GM20431 (cell line): ENCODE measurements around the gene TXNDC5.

Experiments used
- in situ Hi-C: fragments of 300-500 bp; cut with MseI, MboI; formaldehyde crosslinking; loops from one replicate; pipeline ENCODE4 v1.15.0; 2020; ENCODE audit warnings: low sequenced_read_pairs; ENCODE audit not compliant: unreplicated experiment

The TXNDC5 gene

DNA sequence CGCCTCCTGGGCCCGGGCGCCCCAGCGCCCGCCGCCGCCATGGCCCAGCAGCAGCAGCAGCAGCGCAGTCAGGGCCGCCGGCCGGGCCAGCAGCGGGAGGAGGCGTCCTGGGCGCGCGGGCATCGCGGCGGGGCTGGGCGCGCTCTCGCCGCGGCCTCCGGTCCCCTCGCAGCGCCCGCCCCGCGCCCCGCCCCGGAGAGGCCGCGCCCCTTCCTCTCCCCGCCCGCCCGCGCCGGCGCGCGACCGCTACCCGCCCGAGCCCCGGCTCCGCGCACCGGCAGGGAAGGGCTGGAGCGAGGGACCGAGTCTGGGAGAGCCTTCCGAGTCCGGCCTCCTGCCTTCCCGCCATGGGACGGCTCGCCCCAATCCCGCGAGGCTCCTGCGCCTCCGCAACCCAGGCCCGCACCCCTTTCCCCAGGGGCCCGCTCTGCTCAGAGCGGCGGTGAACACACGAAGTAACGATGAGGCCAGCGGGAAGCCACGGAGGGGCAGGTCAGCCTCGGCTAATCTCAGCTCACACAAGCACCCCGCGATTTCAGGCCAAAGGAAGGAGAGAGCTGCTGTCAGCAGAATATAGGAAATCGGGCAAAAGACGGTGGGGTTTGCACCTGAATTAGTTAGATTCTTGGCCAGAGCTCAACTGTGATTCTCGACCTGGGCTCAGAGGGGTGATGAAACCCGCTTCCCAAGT is at the start of gene TXNDC5:
TSS of gene TXNDC5 (minus strand) at position 135 of the 691 bp plus-strand sequence. CDS start at position 123, 12 bp downstream.
- in situ Hi-C loops = no loop called here

DNA sequence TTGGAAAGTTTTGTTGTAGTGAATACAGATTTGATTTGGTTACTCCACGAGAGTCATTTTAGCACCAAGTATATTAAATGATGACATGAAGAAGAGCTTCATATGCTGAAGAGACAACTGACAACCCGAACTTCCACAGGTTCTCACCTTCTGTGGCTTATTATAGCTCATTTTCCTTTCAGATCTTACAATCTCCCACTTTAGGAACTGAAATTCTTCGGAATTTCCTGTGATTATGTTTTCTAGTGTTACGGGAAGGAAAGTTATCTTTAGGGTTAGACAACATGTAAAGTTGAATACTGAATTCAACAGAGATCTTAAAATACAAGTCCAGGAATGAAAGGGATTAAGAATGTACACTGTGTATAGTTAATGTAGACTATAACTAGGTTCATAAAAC is 49.6 kb upstream of the TXNDC5 start:
- in situ Hi-C loops = no loop called here

DNA sequence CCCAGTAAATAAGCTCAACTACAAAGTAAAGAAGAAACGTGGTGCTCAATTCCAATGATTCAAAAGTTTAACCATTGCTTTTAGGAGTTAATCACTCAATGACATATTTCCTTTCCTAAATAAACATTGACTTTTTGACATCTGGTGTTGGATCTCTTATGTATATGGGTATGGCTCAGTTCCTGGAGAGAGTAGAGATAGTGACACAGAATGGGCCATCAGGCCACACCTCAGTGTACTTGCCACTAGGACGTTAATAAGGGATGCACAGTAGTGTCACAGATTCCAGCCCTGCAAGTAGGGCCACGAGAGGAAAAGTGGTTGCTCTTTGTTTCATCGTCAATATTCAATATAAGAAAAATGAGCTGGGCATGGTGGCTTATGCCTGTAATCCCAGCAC is 48.9 kb upstream of the TXNDC5 start:
- in situ Hi-C loops = no loop called here

DNA sequence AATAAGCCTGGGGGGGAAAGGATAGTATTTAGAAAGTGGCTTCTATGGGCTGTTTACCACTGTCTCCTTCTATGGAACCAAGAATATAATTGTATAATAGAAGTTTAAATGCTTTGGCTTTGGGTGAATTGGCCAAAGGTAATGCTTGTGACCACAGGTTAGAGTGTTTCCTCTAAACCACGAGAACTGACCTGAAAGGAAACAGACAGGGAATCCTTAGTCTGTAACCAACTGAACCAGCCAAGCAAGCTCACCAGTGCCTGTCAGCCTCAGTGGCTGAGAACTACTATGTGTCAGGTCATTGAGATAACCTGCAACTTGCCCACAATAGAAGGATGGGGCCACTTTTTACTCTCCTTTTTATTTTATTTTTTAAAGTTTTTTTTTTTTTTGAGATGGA is 47.9 kb upstream of the TXNDC5 start:
- in situ Hi-C loops = no loop called here

DNA sequence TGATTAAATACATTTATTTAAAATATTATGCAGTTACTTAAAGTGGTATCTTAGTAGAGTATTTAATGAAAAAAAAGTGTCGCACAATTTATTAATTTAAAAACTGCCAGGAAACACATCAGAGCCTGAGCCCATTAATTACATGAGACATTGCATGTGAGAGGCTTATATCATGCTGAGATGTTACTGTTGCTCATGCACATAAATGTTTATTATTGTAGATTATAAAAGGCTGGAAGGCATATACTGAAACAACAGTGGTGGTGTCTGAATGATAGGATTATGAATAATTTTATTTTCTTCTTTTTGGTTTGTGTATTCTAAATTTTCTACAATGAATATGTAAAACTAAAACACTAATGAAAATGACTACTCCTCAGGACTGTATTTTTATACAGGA is 45.7 kb upstream of the TXNDC5 start:
- in situ Hi-C loops = no loop called here

DNA sequence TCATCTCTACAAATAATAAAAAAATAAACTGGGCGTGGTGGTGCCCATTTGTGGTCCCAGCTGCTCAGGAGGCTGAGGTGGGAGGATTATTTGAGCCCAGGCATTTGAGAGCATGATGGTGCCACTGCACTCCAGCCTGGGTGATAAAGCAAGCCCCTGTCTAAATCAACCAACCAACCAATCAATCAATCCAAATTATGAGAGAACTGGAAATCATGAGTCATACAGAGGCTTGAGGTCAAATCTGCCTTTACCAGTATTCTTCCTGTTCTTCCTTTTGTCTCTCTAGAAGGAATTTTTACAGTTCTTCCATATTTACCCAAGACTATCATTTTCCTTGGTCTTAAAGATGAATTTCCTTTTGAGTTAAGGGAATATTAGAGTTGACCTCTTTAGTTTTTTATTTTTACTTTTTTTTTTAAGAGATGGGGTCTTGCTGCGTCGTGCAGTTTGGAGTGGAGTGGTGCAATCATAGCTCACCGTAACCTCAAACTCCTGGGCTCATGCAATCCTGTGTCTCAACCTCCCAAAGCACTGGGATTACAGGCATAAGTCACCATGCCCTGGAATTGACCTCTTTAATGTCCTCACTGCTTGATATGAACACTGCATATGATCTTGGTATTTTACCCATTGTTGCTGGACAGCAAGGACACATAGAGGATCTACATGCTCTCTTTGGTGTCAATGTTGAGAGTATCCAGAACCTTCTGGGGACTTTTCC is 44.1 kb upstream of the TXNDC5 start:
- in situ Hi-C loops = no loop called here

DNA sequence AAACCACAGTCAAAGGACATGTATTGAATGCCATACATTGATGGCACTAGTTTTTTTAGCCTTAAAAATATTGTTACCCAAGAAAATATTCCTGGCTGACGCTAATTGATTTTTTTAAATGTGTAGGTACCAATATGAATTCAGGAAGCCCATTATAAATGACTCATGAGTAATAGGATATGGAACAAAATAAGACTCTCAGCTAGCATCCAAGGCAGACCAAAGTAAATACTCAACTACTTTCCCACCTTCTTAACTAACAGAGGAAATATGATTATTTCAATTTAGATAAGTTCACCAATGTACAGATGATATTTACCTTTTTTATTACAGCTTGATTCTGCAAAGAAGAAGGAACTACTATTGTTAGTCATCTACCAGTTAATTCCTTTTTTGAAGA is 43.2 kb upstream of the TXNDC5 start:
- in situ Hi-C loops = no loop called here

DNA sequence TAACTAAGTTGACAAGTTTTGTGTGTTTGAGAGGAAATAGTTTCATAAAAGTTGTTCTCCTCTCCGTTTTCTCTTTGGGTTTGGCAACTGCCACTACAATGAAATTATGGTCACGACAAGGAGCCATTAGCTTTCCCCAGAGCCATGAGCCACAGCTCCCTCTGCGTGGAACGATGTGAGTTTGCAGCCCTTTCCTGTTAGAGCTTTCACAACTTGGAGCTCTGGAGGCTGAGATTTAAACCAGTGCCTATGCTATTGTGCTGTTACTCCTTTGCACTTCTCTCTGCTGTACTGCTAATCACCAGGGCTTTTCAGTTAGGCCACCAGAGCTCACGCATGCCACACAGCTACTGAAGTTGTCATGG is 29.3 kb upstream of the TXNDC5 start:
- in situ Hi-C loops = no loop called here

DNA sequence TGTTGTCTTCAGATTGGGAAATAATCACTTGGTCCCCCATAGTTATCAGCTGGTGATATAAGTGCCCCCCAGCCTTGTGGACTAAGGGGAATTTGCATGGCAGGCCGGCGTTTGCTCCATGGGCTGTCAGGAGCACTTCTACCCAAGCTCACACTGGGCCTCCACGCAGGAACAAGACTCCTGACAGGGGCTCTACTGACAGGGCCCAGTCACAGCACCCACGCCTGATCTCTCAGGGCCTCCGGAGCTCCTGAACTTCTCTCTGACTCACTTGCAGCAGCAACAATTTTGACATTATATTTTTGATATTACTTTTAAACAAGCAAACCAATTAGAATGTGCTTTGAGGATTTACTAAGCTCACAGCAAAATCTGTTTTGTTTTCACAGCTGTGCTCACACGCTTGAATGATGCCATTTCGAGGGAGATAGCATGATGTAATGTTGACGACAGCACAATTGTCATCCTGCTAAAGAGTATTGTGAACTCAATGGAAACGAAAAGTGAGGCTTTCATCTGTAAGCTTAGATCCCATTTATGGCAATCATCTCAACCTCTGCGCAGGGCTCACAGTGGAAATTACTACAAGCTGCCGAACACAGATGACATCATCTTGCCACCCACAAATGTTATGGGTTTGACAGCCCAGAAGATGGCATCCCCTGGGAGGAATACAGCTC is 28.7 kb upstream of the TXNDC5 start:
- in situ Hi-C loops = no loop called here

DNA sequence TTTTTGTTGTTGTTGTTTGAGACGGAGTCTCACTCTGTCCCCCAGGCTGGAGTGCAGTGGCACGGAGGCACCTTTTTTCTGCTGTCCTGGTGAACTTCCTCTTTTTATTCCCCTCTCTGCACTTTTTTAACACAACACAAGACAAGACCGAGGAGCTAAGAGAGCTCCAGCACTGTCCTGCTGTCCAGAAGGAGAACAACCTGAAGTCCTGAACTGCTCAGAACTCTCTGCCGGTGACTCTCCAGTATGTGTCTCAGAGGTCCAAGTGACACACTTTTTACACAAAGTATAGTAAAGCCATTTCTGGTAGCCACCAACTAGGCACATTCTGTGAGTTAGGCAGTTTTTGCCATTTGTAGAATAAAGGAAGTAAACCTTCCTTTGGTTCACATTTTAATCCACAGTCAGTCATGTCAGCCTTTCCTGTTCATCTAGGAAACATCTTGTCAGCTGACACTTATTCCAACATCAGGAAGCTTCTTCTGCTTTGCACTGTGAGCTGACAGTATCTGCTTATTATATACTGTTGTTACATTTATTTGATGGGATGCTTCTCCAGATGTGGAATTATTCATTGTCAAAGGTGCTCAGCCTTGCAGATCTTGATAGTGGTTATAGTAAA is 28.1 kb upstream of the TXNDC5 start:
- in situ Hi-C loops = no loop called here

DNA sequence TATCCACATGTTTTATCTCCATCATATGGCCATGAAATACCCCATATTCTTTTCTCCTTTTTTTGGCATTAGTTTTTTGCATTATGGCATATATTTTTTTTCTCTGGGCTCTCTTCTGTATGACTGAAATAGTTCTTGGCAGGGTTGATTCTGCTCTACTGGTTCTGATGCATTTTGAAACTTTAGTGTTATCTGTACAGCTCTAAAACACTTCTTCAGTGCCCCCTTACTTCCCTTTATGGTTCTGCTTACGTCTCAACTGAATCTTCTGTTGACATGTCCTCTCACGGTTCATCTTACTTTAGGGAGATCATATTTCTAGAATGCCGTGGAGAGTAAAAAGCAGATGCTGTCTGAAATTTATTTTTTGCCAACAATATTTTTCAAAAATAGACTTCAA is 23.2 kb upstream of the TXNDC5 start:
- in situ Hi-C loops = no loop called here

DNA sequence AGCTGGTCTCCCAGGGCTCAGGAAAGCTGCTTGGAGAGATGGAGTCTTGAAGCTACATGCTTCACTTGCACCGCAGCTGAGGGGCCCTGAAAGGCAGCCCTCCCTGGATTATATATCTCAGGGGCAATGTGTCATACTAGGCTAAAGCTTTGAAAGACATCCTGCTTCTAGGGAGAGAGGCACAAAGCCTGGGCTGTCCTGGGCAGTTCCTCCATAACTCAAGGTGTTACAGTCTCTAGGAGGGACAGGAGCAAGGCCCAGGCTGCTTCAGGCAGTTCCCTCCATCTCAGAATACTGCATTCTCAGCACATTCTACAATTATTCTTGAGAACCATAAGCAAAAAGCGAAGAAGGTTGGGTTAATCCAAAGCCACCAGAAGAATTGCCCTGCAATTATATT is 22.0 kb upstream of the TXNDC5 start:
- in situ Hi-C loops = no loop called here

DNA sequence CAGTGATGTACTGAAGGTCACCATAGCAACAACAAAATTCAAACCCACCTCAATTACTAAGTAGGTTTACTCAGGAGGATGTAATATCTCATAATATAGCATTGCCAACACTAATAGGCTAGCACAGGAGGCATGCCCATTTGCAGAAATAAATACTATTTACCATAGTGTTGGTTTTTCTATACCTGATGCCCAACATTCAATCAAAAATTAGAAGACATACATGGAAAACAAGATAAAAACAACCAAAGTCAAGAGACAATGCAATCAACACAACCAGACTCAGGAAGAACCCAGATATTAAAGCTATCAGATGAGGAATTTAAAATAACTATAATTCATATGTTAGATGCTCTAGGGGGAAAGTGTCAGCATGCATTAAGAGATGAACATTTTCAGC is 14.3 kb upstream of the TXNDC5 start:
- in situ Hi-C loops = no loop called here

DNA sequence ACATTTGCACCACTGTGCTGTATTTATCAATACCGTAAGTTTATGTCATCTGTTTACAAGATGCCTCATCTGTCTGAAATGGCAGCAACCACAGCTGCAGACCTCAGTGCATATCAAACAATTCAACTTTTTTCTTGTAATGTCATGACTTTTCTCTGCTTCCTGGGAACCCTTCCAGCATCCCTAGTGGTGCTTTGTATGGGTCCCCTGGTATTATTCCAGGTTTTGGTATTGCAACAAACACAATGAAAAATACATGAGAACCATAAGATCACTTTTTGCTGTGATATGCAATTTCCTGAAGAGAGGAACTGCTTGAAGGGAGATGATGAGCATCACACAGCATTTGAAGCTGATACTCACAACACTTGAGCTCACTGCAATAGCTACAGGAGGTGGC is 12.0 kb upstream of the TXNDC5 start:
- in situ Hi-C loops = no loop called here

DNA sequence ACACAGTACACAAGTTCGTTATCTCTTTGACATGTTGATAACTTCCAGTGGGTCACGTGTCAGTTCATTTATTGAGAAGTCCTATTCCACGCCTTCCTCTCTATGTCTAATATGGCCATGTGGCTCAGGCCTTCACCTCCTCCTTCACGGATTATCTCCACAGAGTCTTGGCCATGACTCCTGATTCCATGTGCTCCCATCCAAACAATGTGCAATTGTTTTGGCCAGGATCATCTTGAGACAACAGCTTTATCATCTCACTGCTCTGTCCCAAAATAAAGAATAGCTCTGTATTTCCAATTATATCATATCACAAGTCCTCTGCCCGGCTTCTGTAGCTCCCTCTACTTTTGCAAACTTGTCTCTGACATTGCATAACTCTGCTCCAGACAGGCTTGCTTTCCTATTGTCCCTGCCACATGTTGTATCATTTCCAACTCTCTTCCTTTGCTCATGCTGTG is 11.1 kb upstream of the TXNDC5 start:
- in situ Hi-C loops = no loop called here

DNA sequence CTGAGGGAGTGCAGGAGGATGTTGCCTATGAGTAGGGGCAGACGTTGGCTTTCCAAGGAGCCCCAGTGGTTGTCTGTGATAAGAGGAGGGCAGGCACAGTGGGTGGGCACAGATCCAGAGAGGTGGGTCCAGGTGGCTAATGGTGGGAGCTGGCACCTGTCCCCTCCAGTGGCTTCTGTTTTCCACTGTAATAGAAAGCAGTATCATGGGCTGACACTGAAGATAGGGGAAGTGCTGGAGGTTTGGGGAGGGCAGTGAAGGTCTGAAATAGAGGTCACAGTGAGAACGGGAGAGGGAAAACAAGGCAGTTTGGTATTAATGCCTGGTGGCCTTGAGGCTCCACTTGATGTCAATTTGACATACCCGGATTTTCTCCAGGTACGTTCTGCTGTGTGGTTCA is 10.5 kb upstream of the TXNDC5 start:
- in situ Hi-C loops = no loop called here

DNA sequence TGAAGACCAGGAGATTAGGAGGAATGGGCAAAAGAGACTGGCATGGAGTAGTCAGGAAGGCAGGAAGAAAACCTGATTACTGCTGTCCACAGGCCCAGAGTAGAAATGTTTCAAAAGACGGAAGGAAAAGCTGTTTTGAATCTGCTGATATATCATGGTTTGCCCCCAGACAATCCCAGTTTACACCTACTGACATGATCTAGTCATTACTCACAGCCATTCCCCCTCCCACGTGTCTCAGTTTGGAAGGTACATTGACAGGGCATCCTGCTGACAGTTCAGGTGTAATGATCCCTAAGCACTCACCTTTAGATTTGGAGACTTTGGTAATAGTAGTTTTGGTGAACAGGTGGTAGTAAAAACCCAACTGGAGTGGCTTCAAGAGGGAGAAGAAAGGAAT is 9.8 kb upstream of the TXNDC5 start:
- in situ Hi-C loops = no loop called here

DNA sequence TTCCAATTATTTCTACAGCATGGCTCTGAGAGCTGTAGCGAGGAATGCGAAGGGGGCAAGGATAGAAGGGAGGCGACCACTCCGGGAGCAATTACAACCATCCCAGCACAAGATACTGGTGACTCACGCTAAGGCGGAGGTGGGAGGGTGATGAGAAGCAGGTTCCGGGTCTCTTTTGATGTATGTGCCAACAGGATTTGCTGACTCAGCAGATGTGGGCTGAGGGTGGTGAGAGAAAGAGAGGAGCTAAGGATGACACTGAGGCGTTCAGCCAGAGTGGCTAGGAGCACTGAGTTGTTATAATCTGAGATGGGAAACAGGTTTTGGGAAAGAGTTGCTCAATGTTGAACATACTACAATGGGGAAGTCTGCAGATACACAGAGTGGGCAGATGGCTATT is 9.3 kb upstream of the TXNDC5 start:
- in situ Hi-C loops = no loop called here

DNA sequence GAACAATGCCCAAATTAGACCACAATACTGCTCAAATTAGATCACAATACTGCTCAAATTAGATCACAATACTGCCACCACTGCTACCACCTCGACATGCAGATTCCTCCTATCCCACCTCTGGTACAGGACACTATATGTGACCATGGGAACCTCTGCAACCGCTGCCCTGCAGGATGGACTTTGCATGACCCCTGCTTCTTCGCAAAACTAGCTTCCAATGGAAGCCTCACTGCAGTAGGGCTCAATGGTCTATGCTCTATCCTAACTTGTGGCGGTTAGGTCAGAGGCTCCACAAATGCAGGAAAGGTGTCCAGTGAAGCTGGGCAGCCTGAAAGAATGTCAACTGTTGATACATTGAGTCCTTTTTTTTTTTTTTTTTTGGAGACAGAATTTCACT is 7.8 kb upstream of the TXNDC5 start:
- in situ Hi-C loops = no loop called here

DNA sequence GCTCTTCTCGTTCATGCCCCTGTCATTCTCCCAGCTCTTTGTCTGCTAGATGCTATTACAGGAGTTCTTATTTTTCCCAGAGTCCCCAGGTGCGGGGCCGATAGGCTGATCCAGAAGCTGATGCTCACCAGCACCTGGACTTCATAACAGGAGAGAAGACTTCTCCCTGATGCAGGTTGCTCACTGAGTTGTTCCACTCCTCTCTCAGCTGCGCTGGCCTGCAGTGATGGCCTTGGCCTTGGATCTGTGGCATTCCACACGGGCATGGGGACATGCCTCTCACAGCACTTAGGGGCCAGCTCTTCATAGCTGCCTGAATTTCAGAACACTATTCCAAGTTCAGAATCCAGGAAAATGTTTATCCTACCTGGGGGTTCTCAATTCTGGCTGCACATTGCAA is 7.1 kb upstream of the TXNDC5 start:
- in situ Hi-C loops = no loop called here

DNA sequence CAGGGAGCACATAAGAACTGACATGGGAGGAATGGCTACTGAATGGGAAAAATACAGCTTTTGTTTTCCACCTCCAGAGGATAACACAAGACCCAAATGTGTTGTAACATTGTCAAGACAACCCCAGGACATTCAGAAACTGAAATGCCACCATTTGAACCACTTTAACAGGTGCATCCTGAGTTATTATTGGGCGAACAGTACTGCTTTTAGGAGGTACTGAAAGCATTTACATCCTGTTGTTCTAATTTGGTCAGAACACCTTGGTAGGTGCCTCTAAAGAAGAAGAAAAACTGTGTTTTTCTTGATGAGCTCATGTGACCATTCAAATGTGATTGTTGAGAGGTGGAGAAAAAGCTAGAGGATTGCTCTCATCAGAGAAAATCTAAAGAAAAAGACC is 6.4 kb upstream of the TXNDC5 start:
- in situ Hi-C loops = no loop called here
